Islet of Langerhans (tissue), 1 donor: Measurements from ENCODE around the gene SEC62.
A peak's percentile ranks its signal among the peaks of the same experiment; 100 is the strongest.

Experiments used
- FAIRE-seq: peaks from one replicate; lab custom pipeline; 2011; peaks lifted over from hg19 to GRCh38; lab: Jason Lieb, UNC

Gene SEC62

GRCh38 chr3:169966428-169966950, at the start of gene SEC62:
Gene SEC62 (plus strand): TSS chr3:169966807. CDS start chr3:169966823, 16 bp downstream.
- FAIRE-seq, result no peak

GRCh38 chr3:169923189-169923588, 43.4 kb upstream of the SEC62 start:
- FAIRE-seq, result no peak

GRCh38 chr3:169923831-169924230, 42.8 kb upstream of the SEC62 start:
- FAIRE-seq, result no peak

- FAIRE-seq, result no peak
These were observed 36.6 kb upstream of the SEC62 start for GRCh38 chr3:169929830-169930519.

GRCh38 chr3:169930843-169931242, 35.8 kb upstream of the SEC62 start:
- FAIRE-seq, result no peak

GRCh38 chr3:169931747-169932520, 34.7 kb upstream of the SEC62 start:
- no peak for FAIRE-seq

- no peak for FAIRE-seq
These were observed 27.3 kb upstream of the SEC62 start for GRCh38 chr3:169939320-169939719.

GRCh38 chr3:169939751-169940150, 26.9 kb upstream of the SEC62 start:
- FAIRE-seq, result no peak

- peak; percentile 30 for FAIRE-seq
These were observed 26.0 kb upstream of the SEC62 start for GRCh38 chr3:169940470-169941181.

- FAIRE-seq, result no peak
These were observed 21.3 kb upstream of the SEC62 start for GRCh38 chr3:169945313-169945712.

- no peak for FAIRE-seq
These were observed 20.3 kb upstream of the SEC62 start for GRCh38 chr3:169946336-169946735.

GRCh38 chr3:169948559-169949448, 17.8 kb upstream of the SEC62 start:
- no peak for FAIRE-seq

GRCh38 chr3:169952045-169952444, 14.6 kb upstream of the SEC62 start:
- no peak for FAIRE-seq

GRCh38 chr3:169953462-169954141, 13.0 kb upstream of the SEC62 start:
- FAIRE-seq, result no peak

- no peak for FAIRE-seq
These were observed 12.4 kb upstream of the SEC62 start for GRCh38 chr3:169954142-169954756.

- FAIRE-seq, result no peak
These were observed 11.2 kb upstream of the SEC62 start for GRCh38 chr3:169955406-169955805.

- FAIRE-seq, result no peak
These were observed 2.4 kb upstream of the SEC62 start for GRCh38 chr3:169964176-169964575.

- FAIRE-seq, result no peak
These were observed 812 bp upstream of the SEC62 start for GRCh38 chr3:169965562-169966427.
